PC-3 (cell line): ENCODE results near the gene DSN1. TPM values are rescaled to one million over a fixed set of nuclear protein-coding genes. Genes with fewer than 3 reads are reported as not detected.

Experiments used
- ATAC-seq: fragments of 200-7000 bp; cut with Tn5 transposase; 2 replicates; pipeline ENCODE4 v1.9.1; 2020; ENCODE audit warnings: mild to moderate bottlenecking, moderate library complexity
- BruUV-seq: library from RNA; stranded (reverse); fragments of 400-500 nt; replicated peaks from 2 replicates; lab custom pipeline; 2021; lab: Mats Ljungman, UMichigan
- CTCF ChIA-PET: fragments of 300-600 bp; sonication (Branson Sonifier 250); formaldehyde crosslinking; loops from one replicate; lab custom pipeline; 2022; ENCODE audit warnings: antibody characterized with exemption; lab: Charles Lee
- POLR2A ChIA-PET: fragments of 300-600 bp; sonication (Branson Sonifier 250); formaldehyde crosslinking; loops from one replicate; lab custom pipeline; 2022; ENCODE audit warnings: antibody characterized with exemption; ENCODE audit not compliant: unreplicated experiment; lab: Charles Lee
- DNase-seq: peaks from one replicate; pipeline ENCODE4 v3.0.0-alpha.2; 2015
- H2AFZ ChIP-seq: fragments of 300-600 bp; sonication (generic); 2 replicates; pipeline ENCODE4 v1.6.0; 2016; ENCODE audit warnings: antibody characterized with exemption, low read length
- H3F3A ChIP-seq: fragments of 300-600 bp; sonication (generic); one replicate; pipeline ENCODE4 v1.6.0; 2017; ENCODE audit warnings: antibody characterized with exemption, low read length, control low read depth, mild to moderate bottlenecking; ENCODE audit not compliant: unreplicated experiment
- H3K27ac ChIP-seq: fragments of 300-600 bp; sonication (generic); 2 replicates; pipeline ENCODE4 v1.5.1; 2016; ENCODE audit warnings: mild to moderate bottlenecking, low read length
- H3K27me3 ChIP-seq: fragments of 300-600 bp; sonication (generic); 2 replicates; pipeline ENCODE4 v1.6.1; 2016; ENCODE audit warnings: low read length, mixed read lengths
- H3K36me3 ChIP-seq: fragments of 300-600 bp; sonication (generic); 2 replicates; pipeline ENCODE4 v1.6.1; 2016; ENCODE audit warnings: low read depth, mixed run types, low read length, mixed read lengths
- H3K4me1 ChIP-seq: fragments of 300-600 bp; sonication (generic); 2 replicates; pipeline ENCODE4 v1.5.1; 2016; ENCODE audit warnings: low read length; ENCODE audit not compliant: insufficient read depth
- H3K4me2 ChIP-seq: fragments of 300-600 bp; sonication (generic); 2 replicates; pipeline ENCODE4 v1.6.0; 2016; ENCODE audit warnings: low read length
- H3K4me3 ChIP-seq: fragments of 300-600 bp; sonication (generic); 2 replicates; pipeline ENCODE4 v1.5.1; 2016; ENCODE audit warnings: mild to moderate bottlenecking, low read length, mixed read lengths
- H3K79me2 ChIP-seq: fragments of 300-600 bp; sonication (generic); 2 replicates; pipeline ENCODE4 v1.6.1; 2017; ENCODE audit warnings: low read length, mixed read lengths
- H3K9ac ChIP-seq: fragments of 300-600 bp; sonication (generic); 2 replicates; pipeline ENCODE4 v1.6.0; 2016; ENCODE audit warnings: mild to moderate bottlenecking, low read length
- H3K9me2 ChIP-seq: fragments of 300-600 bp; sonication (generic); replicated peaks from 2 replicates; pipeline ENCODE4 v1.6.1; 2016; ENCODE audit warnings: mixed run types, low read length, mixed read lengths
- H3K9me3 ChIP-seq: fragments of 300-600 bp; sonication (generic); 2 replicates; pipeline ENCODE4 v1.6.1; 2016; ENCODE audit warnings: low read length, mixed read lengths
- H4K20me1 ChIP-seq: fragments of 300-600 bp; sonication (generic); 2 replicates; pipeline ENCODE4 v1.6.1; 2016; ENCODE audit warnings: low read length, mixed read lengths
- CTCF ChIP-seq: fragments of 300-600 bp; sonication (generic); conservative IDR thresholded peaks from 2 replicates; pipeline ENCODE4 v1.5.1; 2017; ENCODE audit warnings: antibody characterized with exemption, low read depth, mild to moderate bottlenecking, low read length
- EZH2 ChIP-seq: fragments of 300-600 bp; sonication (generic); IDR thresholded peaks from one replicate; pipeline ENCODE4 v1.6.1; 2017; ENCODE audit warnings: antibody characterized with exemption, mild to moderate bottlenecking, low read length; ENCODE audit not compliant: unreplicated experiment
- EZH2phosphoT487 ChIP-seq: fragments of 300-600 bp; sonication (generic); IDR thresholded peaks from 2 replicates; pipeline ENCODE4 v1.6.1; 2018; ENCODE audit warnings: mild to moderate bottlenecking, antibody characterized with exemption, low read length, borderline replicate concordance
- intact Hi-C: fragments of 100-400 bp; cut with micrococcal nuclease; formaldehyde crosslinking; loops from 2 replicates; pipeline ENCODE4 v1.9.0; 2023
- total RNA-seq: library from RNA; depleted of rRNA; stranded (reverse); fragments of >200 nt; gene quantifications from 2 replicates; pipeline ENCODE4 v1.2.3, GENCODE V29; 2014

Gene DSN1
- total RNA-seq, 1 experiment from 2014 or later: 39.8 TPM

DNA sequence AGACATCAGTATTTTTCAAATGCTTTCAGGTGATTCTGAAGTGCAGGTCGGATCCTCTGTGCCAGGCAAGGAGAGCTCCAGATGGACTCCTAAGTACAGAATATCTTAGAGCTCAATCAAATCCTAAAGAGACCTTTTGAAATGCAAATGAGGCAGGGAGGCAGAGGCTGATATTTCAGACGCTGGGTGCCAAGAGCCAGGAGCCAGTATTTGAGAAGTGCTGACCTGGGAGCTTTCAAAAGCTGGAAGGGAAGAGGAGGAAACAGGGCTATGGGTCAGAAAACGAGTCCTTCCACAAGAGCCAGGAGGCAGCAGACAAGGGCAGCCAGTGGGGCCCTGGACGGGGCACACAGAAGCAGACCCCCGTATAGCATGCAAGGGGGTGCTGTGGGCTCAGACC, 46.1 kb upstream of the DSN1 start:
- Histone ChIP-seq H3K4me3 (no peak overlapping the region), H3K4me2 (no peak overlapping the region), H3K27me3 (no peaks in the 10 kb centered on the region), H3K4me1 (no peaks in the 10 kb centered on the region), H4K20me1 (no peaks in the 10 kb centered on the region), H3K36me3 (peaks cover 15% of the 10 kb centered on the region; the same call in 1 of the 2 replicates), H3K9me2 (no peaks in the 10 kb centered on the region), H3F3A (no peaks in the 10 kb centered on the region), H3K9ac (no peak overlapping the region), H3K79me2 (no peaks in the 10 kb centered on the region), H3K27ac (no peak overlapping the region), H3K9me3 (no peaks in the 10 kb centered on the region), H2AFZ (no peak overlapping the region)
- ChIA-PET POLR2A (no interaction called here), CTCF (interaction anchor here (0.6 to 1.2 kb wide), 2 partner anchors 10 to 11 kb away, joined by 3 to 4 read pairs; no protein-coding TSS in a partner anchor)
- intact Hi-C loops: no loop called here
- TF ChIP-seq EZH2 (no peak), EZH2phosphoT487 (no peak), CTCF (no peak)
- BruUV-seq: no TSS peak
- no peak for DNase-seq
- no peak for ATAC-seq

- Histone ChIP-seq H3K27ac (no peak overlapping the region), H3F3A (no peaks in the 10 kb centered on the region), H4K20me1 (no peaks in the 10 kb centered on the region), H3K36me3 (peaks cover 12% of the 10 kb centered on the region; the same call in 1 of the 2 replicates), H3K4me1 (no peaks in the 10 kb centered on the region), H3K79me2 (no peaks in the 10 kb centered on the region), H2AFZ (no peak overlapping the region), H3K27me3 (no peaks in the 10 kb centered on the region), H3K9me2 (no peaks in the 10 kb centered on the region), H3K9me3 (no peaks in the 10 kb centered on the region), H3K9ac (no peak overlapping the region), H3K4me3 (no peak overlapping the region), H3K4me2 (no peak overlapping the region)
- DNase-seq (no peak), ATAC-seq (no peak)
- CTCF ChIA-PET: interaction anchor here (1.2 kb wide), 1 partner anchor 10 kb away, joined by 3 read pairs; no protein-coding TSS in a partner anchor
- intact Hi-C loops: no loop called here
- BruUV-seq: no TSS peak
- POLR2A ChIA-PET: no interaction called here
- TF ChIP-seq CTCF (no peak), EZH2phosphoT487 (no peak), EZH2 (no peak)
These were observed 45.3 kb upstream of the DSN1 start for GRCh38 chr20:36818861-36819260.

DNA sequence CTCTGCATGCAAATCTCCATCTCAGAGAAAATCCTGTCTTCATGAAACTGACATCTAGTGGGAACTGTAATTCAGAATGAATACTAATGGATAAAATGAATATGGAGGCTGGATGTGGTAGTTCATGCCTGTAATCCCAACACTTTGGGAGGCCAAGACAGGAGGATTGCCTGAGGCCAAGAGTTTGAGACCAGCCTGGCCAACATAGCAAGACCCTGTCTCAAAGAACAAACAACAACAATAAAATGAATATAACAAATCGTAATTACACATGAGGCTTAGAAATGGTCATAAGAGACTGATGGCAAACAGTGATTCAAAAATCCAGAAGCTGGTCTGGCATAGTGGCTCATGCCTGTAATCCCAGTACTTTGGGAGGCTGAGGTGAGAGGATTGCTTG, 44.6 kb upstream of the DSN1 start:
- Histone ChIP-seq H3K27me3 (no peaks in the 10 kb centered on the region), H3K36me3 (0 out of 2 replicates have a peak, but pooled peaks cover 6% of the 10 kb centered on the region), H4K20me1 (no peaks in the 10 kb centered on the region), H3K4me3 (no peak overlapping the region), H3K79me2 (no peaks in the 10 kb centered on the region), H3K27ac (no peak overlapping the region), H3K9me3 (no peaks in the 10 kb centered on the region), H3K4me1 (no peaks in the 10 kb centered on the region), H3K9ac (no peak overlapping the region), H3K9me2 (no peaks in the 10 kb centered on the region), H3K4me2 (no peak overlapping the region), H3F3A (no peaks in the 10 kb centered on the region), H2AFZ (no peak overlapping the region)
- no TSS peak for BruUV-seq
- no peak for DNase-seq
- ChIA-PET CTCF (no interaction called here), POLR2A (no interaction called here)
- no peak for ATAC-seq
- intact Hi-C loops: no loop called here
- TF ChIP-seq EZH2 (no peak), EZH2phosphoT487 (no peak), CTCF (no peak)
